ENCODE data around the gene SLC2A9.
"Not testable (repeated sequence)": the region's sequence is repeated elsewhere in the genome, so short reads cannot be mapped to it uniquely, and the experiment has no call there.

SLC2A9 gene

DNA sequence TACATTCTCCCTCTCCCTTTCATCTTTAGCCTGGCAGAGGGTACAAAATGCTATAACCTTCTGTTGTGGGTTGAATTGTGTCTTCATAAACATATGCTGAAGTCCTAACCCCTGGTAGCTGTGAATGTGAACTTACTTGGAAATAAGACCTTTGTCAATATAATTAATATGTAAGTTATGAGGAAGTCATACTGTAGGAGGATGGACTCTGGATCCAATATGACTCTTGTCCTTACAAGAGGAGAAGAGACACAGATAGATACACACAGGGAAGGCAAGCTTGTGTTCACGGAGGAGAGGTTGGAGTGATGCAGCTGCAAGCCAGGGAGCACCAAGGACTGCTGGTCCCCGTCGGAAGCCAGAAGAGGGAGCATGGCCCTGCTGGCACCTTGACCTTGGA is 94.7 kb downstream of the SLC2A9 start:
- no peak for DNase-seq (ENCODE audit: low spot score)

DNA sequence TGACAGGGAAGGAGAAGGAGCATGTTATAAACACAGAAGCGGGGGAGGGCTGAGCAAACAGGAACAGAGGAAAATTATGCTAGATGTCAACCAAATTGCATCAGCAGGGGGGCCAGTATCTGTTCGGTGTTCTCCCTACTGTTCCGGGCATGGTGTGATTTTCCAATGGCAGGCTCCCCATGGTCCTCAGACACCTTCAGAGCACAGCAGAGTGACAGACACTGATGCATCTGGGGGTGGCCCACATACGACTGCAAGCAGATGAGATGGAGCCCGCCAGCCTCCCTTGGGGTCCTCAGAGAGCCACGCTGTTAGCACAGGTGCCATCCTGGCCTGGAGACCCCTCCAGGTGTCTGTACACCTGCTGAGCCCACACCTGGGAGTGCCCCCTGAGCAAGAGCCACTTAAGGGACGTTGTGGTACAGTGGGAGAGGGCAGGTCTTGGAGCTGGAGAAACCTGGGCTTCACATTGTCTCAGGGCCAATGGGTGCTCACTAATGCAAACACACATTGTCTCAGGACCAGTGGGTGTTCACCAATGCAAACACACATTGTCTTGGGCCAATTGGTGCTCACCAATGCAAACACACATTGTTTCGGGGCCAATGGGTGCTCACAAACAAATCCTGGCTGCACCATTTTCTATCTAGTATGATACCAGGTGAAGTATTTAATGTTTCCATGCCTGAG is 95.4 kb downstream of the SLC2A9 start:
- DNase-seq (ENCODE audit: low spot score): no peak

DNA sequence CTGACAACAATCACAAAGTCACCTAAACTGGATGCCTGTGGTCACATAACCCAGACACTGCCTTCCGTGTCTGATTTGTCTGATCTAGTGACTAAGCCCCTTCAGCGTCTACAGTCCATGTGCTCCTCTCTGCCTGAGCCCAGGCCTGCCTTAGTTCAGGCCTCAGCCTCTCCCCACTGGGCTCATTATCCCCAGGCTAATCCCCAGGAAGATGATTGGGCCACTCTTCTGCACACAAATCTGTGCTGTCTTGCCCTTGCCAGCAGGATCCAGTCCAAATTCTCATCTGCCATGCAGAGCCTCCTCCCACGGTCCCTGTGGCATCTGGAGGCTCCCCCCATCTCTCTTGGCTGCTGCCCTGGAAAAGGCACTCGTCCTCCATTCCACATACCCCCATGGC is 96.5 kb downstream of the SLC2A9 start:
- DNase-seq (ENCODE audit: low spot score): no peak

DNA sequence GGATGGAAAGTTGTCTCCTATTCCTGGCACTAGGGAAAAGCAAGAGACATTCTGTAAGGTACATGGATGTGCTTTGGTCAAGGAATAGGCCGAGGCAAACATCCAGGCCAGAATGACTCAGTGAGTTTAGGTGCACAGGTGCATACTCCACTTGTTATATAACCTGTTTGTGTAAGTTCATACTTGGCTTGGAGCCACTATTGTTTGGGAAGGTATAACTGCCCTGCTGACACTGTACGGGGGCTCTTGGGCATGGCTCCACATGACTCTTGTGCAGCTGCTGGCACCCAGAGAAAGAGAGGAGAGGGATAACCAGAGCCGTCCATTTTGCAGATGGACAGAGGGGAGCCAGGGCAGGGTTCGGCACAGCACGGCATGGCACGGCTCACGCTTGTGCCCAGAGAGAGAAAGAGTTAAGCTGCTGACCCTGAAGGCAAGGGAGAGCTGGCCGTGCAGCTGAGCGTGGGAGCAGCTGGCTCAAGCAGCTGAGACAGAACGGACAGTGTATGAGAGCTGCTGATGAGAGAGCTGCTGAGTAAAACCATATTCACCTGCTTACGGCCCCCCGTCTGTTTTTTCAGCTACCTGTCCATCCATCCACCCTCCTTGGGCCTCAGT is 98.0 kb downstream of the SLC2A9 start:
- no peak for DNase-seq (ENCODE audit: low spot score)

DNA sequence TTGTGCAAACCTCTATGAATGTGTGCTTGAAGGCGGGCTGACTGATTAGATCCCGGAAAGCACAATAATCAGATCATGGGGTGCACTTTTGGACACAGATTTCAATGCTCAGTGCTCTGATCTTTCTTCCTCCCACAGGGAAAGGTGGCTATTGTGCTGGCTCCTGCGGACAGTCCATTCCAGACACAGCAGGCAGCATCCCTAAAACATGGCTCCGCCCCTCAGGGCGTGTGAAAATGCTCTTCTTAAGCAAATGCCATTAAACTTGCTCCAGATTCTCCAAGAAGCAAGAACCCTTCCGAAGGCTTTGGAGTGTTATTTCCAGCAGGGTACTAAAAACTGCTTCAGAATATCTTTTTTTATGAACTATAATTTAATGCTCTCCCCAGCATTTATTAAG is 100.0 kb downstream of the SLC2A9 start:
- no peak for DNase-seq (ENCODE audit: low spot score)

DNA sequence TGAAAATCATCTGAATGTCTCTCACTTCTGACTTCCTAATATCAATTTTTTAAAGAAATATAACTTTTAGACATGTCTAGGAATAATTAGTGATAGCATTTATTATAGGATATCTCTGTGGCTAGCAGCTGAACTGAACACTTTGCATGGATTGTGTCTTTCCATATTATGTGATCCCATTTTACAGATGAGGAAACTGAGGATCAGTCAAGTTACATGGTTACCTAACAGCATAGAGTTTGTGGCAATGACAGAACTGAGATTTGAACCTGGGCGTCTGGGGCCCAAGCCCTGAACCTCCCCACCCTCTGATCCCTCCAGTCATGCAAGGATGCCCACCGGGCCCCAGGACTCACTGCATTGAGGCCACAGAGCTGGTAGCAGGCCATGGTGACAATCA is 101.3 kb downstream of the SLC2A9 start:
- no peak for DNase-seq (ENCODE audit: low spot score)

DNA sequence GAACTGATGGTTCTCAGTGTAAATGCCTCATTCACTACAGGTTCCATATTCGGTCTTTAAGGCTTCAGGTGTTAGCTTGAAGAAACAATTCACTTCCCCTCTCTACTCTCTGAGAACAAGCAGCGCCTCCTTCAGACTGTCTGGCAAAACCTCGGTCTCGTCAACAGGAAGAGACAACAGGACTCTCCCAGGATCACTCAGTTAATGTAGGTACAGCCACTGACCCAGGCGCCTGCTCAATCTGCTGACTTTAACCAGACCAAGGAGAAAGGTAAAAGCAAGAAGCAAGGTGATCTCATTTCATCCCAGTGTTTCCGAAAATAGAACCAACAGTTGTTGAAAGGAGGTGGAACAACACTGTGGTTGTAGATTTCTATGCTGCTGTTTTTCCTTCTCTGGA is 102.2 kb downstream of the SLC2A9 start:
- DNase-seq (ENCODE audit: low spot score): no peak

DNA sequence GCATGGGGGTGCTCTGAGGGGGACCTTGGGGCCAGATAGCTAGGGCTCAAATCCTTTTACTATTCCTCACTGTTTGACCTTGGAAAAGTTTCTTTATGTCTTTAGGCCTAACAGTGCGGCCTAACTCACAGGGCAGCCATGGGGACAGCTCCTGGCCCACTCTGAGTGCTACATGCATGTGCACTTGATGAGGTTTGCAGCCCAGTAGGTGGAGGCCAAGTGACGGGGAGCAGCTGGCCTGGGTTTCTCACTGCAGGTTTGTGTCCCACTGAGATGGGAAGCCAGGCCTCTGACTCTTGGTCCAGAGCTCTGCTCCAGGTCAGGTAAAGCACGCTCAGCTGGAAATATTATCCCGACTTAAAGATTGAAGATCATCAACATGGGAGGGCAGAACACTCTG is 102.8 kb downstream of the SLC2A9 start:
- DNase-seq (ENCODE audit: low spot score): no peak

DNA sequence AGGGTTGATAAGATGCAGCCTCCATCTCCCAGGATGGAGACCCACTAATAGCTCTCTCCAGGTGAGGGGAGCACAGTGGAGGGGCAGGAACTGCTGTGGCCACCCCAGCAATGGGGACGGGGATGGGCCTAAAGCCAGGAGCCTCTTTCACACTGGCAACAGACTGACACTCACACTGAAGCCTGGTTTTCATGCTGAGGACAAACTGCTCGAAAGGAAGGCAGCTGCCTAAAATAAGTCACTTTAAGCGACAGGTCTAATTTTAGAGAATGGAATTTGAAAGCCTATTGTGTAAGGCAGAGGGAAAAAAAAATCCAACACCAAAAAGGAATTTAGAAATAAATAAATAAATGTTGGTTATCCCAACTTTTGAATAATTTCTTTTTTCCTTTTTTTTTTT is 104.4 kb downstream of the SLC2A9 start:
- no peak for DNase-seq (ENCODE audit: low spot score)

DNA sequence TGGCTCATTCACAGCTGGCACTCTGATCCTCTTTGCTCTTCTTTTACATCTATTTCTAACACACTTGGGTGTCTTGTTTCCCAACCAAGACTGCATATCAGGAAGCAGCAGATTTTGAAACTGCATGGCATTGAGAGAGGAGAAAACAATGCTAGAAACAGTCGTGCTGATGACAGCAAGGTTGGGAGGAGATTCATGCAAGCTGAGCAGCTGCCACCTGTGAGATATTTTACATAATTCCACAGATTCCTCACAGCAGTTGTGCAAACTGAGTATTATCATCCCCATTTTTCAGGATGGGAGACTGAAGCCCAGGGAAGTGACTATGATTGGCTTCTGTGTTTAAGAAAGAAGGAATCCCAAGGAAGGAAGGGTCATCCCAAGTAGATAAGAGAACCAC is 105.0 kb downstream of the SLC2A9 start:
- DNase-seq (ENCODE audit: low spot score): no peak

DNA sequence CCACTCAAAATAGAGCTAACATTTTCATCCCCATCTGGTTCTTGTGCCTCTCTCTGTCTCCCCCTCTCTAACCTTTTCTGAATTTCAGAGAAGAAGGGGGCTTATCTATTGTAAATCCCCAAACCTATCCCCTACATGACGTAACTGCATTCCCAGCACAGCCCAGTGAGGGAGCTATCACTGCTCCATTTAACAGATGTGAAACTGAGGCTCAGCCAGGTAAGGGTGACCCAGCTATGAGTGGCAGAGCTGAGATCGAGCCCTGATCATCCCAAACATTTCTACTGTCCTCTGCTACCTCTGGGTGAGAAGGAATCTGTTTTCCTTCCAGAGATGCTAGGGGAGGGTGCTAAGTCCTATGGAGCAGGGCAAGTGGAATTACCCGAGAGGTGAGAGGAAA is 107.5 kb downstream of the SLC2A9 start:
- DNase-seq (ENCODE audit: low spot score): no peak

DNA sequence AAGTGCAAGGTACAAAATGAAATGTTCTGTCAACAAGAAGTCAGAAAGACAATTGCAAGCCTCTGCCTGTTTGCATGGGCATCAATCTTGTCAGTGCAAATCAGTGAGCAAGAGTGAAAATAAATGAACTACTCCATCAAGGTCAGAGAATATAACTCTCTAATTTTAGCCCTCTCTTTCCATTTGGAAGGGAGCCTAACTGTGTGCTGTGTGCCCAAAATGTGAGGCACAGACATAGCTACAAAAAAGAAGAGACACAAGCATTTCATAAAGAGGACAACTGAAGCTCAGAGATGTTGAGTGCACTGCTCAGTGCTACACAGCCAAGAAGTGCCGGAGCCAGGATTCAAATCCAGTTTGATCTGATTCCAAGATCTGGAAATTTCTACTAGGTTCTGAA is 114.3 kb downstream of the SLC2A9 start:
- no peak for DNase-seq (ENCODE audit: low spot score)

DNA sequence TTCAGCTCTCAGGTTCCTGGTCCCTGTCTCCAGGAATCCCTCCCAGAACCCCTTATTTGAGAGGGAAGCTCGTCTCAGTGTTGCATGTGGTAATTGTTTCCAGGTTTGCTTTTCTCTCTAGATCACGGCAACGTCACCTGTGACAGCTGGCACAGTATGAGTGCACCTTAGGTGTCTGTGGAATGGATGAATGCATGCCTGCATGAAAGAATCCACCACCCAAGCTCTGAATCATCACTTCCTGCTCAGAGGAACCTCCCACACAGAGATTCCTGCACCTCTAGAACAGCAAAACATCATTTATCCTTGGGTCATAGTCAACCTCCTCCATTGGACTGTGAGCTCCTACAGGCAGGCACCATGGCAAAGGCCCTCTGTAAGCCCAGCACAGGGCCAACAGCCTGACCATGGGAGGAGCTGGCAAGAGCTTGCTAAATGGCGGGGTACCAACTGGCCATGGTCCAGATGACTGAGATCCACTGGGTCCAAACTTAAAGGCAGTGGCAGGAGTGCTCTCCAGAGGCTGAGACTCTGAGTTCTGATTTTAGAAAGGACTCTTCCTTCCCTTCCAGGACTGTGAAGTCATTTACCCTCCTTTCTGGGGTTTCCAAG is 116.2 kb downstream of the SLC2A9 start:
- DNase-seq (ENCODE audit: low spot score): no peak

DNA sequence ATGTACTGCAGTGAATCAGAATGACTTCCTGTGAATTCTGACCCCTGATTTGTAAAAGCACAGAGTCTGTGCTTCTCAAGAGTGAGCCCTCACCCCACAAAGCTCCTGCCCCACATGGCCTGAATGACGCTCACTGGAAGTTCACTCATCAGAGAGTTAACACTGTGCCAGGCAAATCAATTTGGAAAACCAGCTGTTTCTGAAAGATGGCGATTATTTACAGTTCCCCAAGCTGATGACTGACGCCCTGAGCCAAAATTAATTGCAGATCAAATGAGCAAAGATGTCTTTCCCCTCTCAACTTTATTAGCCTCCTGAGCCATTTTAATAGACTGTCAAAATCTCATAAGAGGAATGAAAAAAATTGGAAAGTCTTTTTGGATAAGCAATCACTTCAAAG is 118.0 kb downstream of the SLC2A9 start:
- DNase-seq (ENCODE audit: low spot score): no peak

DNA sequence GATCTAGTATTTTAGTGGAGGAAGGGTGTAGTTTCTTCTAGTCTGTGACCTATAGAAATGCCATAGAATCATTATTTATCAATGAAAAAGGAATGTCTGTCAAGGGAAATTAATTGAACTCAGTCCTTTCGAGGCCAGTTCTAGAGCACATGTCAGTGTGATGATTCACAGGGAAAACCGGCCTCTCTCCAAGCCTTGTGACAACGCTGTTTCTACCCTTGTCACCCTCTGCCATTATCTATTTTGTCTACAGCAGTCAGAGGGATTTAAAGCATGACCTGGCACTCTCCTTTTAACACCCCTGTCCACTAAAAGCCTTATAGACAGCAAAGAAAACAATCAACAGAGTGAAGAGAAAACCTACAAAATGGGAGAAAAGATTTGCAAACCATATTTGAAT is 120.0 kb downstream of the SLC2A9 start:
- DNase-seq (ENCODE audit: low spot score): no peak

DNA sequence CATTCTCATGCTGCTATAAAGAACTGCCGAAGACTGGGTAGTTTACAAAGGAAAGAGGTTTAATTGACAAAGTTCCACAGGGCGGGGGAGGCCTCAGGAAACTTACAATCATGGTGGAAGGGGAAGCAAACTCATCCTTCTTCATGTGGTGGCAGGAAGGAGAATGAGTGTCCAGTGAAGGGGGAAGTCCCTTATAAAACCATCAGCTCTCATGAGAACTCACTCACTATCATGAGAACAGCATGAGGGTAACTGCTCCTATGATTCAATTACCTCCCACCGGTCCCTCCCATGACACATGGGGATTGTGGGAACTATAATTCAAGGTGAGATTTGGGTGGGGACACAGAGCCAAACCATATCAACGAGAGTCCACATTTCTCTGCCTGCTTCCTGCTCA is 120.7 kb downstream of the SLC2A9 start:
- not testable (repeated sequence) for DNase-seq (ENCODE audit: low spot score)

DNA sequence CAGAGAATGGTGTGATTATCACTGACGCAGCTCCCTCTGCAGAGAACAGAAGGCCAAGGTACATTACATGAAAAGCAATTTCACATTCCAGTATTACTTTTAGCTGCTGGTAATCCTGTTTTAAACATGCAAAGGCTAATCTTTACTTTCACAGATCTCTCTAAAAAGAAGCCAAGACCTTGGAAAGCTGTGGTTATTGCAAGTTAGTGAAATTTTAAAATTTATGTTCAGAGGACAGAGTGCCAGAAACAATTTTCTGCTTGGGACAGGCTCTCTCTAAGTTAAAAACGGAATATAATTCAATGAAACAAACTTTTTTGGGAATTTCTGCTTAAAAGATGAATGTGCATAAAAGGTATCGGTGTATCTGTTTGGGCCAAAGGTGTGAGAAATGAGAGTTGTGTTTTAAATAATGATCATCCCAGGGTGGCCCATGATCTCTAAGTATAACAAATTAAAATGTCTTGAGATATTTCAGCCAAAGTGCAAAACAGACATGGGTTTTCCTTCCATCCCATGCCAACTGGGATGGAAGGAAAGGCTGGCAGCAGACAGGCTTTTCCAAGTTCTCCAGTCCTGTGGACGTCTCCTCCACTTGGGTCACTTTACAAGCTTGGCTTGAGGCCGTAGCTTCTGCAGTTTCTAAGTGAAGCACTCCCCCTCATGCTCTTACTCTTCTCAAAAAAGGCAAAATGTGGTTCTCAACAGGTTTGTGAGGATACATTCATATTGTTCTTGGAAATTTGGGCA is 121.8 kb downstream of the SLC2A9 start:
- DNase-seq (ENCODE audit: low spot score): no peak

DNA sequence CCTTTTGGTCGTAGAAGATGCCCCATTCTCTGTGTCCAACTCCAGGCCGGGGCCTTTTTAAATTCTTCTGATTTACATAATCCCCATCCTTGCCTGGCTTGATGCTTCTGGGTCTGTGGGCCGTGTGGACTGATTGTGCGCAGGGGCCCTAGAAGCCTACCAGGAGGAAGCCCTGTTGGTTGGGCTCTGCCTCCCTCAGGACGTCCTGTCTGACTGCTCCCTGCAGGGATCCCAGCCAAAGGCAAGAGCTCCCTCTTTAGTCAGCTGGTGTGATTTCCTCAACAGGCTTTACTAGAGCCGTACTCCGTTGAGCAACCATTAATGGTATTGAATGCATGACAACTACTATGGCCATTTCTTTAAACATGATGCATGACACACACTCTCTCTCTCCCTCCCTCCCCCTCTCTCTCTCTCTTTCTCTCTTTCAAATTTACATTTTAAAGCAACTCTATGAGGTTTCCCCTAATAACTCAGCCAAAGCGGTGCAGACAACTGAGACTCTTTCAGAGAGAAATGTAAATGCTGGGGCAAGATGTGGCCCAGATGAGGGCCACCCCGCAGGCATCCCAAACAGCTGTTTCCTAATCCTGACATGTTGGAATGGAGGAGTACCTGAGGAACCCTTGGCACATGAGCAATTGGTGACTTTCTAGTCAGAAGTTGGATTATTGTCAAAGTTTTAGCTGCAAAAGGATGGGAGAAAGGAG is 122.5 kb downstream of the SLC2A9 start:
- DNase-seq (ENCODE audit: low spot score): peak; percentile 43

DNA sequence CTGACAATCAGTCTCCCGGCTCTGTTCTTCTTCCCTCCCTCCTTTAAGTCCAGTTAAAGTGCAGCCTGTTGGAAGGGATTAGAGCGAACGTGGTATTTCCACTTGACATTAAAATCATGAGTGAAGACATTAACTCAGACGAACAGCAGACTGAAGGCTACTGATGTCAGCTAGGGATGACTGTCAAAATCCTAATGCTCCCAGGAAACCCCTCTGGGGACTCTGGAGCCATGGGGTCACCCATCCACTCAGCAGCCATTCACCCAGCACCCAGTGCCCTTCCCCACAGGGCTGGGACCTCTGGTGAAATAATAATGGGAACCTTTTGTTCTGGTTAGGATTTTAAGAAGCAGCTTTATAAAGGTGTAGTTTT is 126.0 kb downstream of the SLC2A9 start:
- DNase-seq (ENCODE audit: low spot score): no peak

DNA sequence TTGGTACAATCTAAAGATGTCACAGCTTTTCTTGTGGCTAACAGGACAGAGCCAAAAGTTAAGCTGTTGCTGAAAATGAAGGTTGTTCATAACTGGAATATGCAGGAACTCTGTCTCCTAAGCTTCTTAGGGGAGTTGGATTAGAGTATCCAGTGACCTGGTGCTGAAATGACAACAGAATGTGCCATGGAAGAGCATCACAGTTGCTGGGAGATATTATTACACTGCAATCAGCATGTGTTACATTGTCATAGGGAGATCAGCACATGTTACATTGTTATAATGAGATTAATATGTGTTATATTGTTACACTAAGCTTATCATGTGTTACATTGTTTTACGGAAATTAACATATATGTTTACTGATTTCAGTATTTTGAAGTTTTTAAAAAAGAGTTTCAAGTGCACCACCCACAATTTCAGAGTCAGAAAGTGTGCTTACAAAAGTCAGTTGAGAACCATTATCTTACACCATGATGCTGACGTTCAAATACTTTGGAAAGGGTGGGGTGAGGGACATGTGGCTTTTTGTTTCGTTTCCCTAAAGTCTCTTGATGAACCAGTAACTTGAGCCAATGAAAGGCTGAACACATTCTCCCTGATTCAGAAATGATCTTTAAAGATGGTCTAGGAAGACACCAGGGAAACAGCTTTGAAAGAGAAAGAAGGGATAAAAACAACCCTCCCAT is 126.5 kb downstream of the SLC2A9 start:
- DNase-seq (ENCODE audit: low spot score): no peak

DNA sequence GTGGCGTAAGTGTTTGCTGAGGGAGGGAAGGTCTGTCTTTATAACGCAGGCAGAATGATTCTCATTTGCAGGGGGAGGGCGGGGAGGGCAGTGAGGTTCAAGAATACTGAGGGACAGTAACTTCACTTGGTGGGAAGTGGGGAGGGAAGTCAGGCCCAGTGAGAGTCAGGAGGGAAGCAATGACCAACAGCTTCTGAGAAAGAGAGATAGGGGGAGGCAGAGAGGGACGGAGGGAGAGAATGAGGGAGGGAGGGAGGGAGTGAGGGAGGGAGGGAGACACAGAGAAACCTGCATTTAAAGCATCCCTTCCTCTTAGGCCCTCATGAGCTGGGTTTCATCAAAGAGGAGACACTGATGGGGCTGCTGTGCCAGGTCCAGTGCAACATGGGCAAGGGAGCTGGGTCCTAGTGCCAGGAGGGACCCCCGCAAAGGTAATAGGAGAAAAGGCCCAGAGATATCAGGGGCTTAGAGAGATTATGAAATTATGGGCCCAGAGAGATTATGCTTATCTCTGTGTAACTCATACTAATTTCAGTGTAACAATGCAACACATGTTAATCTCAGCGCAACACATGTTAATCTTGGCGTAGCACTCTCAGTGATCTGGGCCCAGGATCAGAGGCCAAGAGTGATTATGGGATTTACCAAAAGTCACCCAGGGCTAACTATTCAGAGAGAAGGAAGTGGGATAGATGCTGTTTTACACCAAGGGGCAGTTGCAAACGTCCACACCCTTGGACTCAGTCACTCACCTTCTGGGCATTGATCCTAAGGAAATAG is 127.8 kb downstream of the SLC2A9 start:
- no peak for DNase-seq (ENCODE audit: low spot score)
